Effector memory CD4-positive, alpha-beta T cell (primary cell): ENCODE data around the gene SLC26A11.
"Not testable (repeated sequence)": the region's sequence is repeated elsewhere in the genome, so short reads cannot be mapped to it uniquely, and the experiment has no call there.

Experiments used
- DNase-seq, 3 donors: peaks; one replicate each; pipeline ENCODE4 v3.0.0-alpha.2; 2020
- H3K27ac ChIP-seq: 2 replicates; pipeline ENCODE4 v1.7.0; 2013; ENCODE audit warnings: mild to moderate bottlenecking, low read length, moderate library complexity; ENCODE audit not compliant: insufficient read depth, poor library complexity, severe bottlenecking
- H3K27me3 ChIP-seq: replicated peaks from 2 replicates; pipeline ENCODE4 v1.7.0; 2013; ENCODE audit warnings: mild to moderate bottlenecking, low read length; ENCODE audit not compliant: insufficient read depth, control insufficient read depth, poor library complexity, severe bottlenecking
- H3K36me3 ChIP-seq: 2 replicates; pipeline ENCODE4 v1.7.0; 2013; ENCODE audit warnings: mild to moderate bottlenecking, low read length, moderate library complexity; ENCODE audit not compliant: control insufficient read depth, insufficient read depth
- H3K4me1 ChIP-seq: 2 replicates; pipeline ENCODE4 v1.7.0; 2013; ENCODE audit warnings: low read length, mild to moderate bottlenecking; ENCODE audit not compliant: control insufficient read depth, insufficient read depth, poor library complexity, severe bottlenecking
- H3K4me3 ChIP-seq: 2 replicates; pipeline ENCODE4 v1.7.0; 2013; ENCODE audit warnings: low read length, low read depth, mild to moderate bottlenecking; ENCODE audit not compliant: insufficient read depth, poor library complexity, severe bottlenecking
- H3K9me3 ChIP-seq: 2 replicates; pipeline ENCODE4 v1.7.0; 2013; ENCODE audit warnings: mild to moderate bottlenecking, low read length, moderate library complexity; ENCODE audit not compliant: control insufficient read depth

The SLC26A11 gene

GRCh38 chr17:80300756-80301155, 80.5 kb downstream of the SLC26A11 start:
- not testable (repeated sequence) for H3K4me1 ChIP-seq, H3K27me3 ChIP-seq, H3K27ac ChIP-seq, DNase-seq, H3K9me3 ChIP-seq, H3K4me3 ChIP-seq
- peaks cover 87% of the 10 kb centered on the region for H3K36me3 ChIP-seq
